IgD-negative memory B cell (primary cell): ENCODE measurements around the gene KIAA1217. TPM values are rescaled to one million over a fixed set of nuclear protein-coding genes. Genes with fewer than 3 reads are reported as not detected.

ENCODE experiments used
- H3K27ac Mint-ChIP-seq, 3 donors: one replicate each; pipeline ENCODE4 v1.8.0; 2020 to 2022; ENCODE audit warnings: mild to moderate bottlenecking in 3 of 3, mixed read lengths in 3 of 3, moderate library complexity in 1 of 3
- H3K27me3 Mint-ChIP-seq: one replicate; pipeline ENCODE4 v1.8.0; 2021; ENCODE audit warnings: mixed read lengths
- H3K36me3 Mint-ChIP-seq: one replicate; pipeline ENCODE4 v1.8.0; 2020; ENCODE audit warnings: mild to moderate bottlenecking, mixed read lengths
- H3K4me1 Mint-ChIP-seq, 3 donors: one replicate each; pipeline ENCODE4 v1.8.0; 2020 to 2022; ENCODE audit warnings: mixed read lengths in 3 of 3, mild to moderate bottlenecking in 1 of 3
- H3K4me3 Mint-ChIP-seq, 4 donors: one replicate each; pipeline ENCODE4 v1.8.0; 2020 to 2022; ENCODE audit warnings: mild to moderate bottlenecking in 4 of 4, mixed read lengths in 4 of 4, moderate library complexity in 3 of 4
- H3K9me3 Mint-ChIP-seq, 3 donors: one replicate each; pipeline ENCODE4 v1.8.0; 2020 to 2021; ENCODE audit warnings: mixed read lengths in 3 of 3, mild to moderate bottlenecking in 1 of 3
- polyA plus RNA-seq: library from polyadenylated mRNA; unstranded; fragments of 300-500 nt; fragmentation: Illumina TruSeq; gene quantifications from one replicate; pipeline ENCODE4 v1.2.3, GENCODE V29; 2021

KIAA1217 gene
- polyA plus RNA-seq, 1 donor from 2014 or later: not detected

DNA sequence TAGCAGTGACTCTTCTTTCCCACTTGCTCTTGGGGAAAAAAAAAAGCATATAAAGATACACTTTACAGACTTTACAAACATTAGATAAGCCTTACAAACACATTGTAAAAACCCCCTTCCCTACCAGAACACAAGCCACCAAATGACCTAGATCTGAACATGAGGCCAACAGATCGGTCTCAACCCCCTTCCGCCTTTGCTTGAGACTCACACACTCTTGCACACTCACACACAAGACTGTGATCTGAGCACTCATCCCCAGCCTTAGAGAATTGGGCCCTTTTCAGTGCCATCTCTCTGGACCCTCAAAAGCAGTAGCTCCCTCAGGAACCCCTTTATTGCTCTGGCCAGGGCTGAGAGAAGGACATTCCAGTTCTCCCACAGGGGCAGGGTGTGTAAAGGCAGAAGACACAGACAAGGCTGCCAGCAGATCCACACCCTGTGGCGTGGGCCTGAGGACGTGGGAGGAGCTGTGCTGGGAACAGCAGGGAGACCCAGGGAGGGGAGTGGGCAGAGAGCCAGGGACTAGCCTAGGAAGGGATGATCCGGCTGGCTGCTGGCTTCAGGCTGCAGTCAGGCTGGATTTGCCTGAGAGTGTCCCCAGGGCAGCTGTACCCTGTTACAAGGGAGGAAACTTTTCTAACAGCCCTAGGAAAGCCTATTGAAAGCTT, 206.7 kb downstream of the KIAA1217 start:
- Mint-ChIP-seq H3K9me3 (peaks cover 0 to 3% (median 0%) of the 10 kb centered on the region in 3 donors), H3K27me3 (peaks cover 3% of the 10 kb centered on the region), H3K4me3 (no peak overlapping the region), H3K27ac (no peak overlapping the region), H3K4me1 (no peaks in the 10 kb centered on the region), H3K36me3 (no peaks in the 10 kb centered on the region)

DNA sequence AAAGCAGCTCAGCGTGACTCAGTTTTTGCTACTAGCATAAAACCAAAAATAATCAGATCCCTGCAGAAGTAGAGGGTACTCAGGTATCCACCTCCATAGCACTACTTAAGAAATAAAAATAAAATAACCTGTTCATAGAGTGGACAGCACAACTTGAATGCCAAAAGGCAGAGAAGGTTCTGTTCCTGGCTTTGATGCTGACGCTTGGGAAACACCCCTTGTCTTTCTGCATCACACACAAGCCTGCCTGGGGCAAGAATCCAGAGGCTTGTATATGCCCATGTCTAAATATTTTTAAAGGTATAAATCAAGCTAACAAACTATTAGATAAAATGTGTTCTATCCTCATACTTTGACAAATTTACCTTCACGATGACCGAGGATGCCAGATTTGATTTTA, 207.3 kb downstream of the KIAA1217 start:
- Mint-ChIP-seq H3K27me3 (peaks cover 3% of the 10 kb centered on the region), H3K9me3 (peaks cover 0 to 3% (median 0%) of the 10 kb centered on the region in 3 donors), H3K27ac (no peak overlapping the region), H3K36me3 (no peaks in the 10 kb centered on the region), H3K4me3 (no peak overlapping the region), H3K4me1 (no peaks in the 10 kb centered on the region)

DNA sequence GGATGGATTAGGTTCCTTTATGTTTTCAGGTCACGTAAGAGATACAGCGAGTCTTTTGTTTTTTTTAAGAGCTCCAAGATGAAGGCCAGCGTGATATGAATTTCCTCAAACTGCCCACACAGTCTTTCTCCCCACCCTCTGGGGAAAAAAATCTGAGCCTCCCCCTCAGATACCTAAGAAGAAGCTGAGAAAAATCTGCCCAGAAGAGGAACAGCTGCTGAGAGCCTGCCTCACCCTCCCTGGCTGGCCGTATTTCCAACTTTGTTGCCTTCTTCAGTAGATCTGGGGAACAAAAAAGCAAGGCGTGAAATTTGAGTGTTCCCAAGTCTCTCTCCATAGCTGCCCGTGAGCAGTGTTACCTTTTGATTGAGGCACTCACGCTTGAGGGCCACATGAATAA, 208.1 kb downstream of the KIAA1217 start:
- Mint-ChIP-seq H3K4me3 (no peak overlapping the region), H3K9me3 (peaks cover 0 to 4% (median 0%) of the 10 kb centered on the region in 3 donors), H3K36me3 (no peaks in the 10 kb centered on the region), H3K4me1 (no peaks in the 10 kb centered on the region), H3K27me3 (peaks cover 3% of the 10 kb centered on the region), H3K27ac (no peak overlapping the region)

DNA sequence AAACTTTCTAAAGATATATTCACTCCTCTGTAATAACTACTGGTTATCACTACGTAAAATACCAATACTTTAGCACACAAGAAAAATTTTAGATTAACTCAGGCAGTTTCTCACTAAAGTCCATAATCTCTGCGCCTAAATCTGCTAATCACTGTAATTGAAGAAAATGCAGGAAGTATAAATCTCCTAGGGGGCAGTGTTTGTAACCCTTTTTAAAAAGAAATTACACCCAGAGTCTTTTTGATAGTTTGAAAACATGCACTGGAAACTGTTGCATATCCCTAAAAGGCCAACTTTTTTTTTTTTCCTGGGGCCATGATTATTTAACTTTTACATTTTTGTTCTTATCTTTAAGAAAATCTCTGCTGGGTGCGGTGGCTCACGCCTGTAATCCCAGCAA, 209.6 kb downstream of the KIAA1217 start:
- Mint-ChIP-seq H3K4me3 (no peak overlapping the region), H3K9me3 (peaks cover 0 to 4% (median 0%) of the 10 kb centered on the region in 3 donors), H3K27me3 (peaks cover 3% of the 10 kb centered on the region), H3K36me3 (no peaks in the 10 kb centered on the region), H3K27ac (no peak overlapping the region), H3K4me1 (no peaks in the 10 kb centered on the region)

DNA sequence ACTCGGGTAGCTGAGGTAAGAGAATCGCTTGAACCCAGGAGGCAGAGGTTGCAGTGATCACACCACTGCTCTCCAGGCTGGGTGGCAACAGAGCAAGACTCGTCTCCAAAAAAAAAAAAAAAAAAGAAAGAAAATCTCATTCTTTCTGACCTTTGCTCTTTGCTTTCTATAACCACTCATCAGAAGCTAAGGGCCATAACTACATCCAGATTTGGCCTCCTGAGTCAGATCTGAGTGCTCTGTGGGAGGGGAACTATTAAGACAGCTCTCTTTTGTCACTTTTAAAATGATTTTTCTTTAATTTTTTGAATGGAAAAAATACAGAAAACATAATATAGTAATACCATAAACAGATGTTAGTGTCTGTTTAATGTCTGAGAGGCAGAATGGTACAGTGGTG, 210.1 kb downstream of the KIAA1217 start:
- no peak overlapping the region for H3K4me3 Mint-ChIP-seq
- H3K27ac Mint-ChIP-seq: no peak overlapping the region
- no peaks in the 10 kb centered on the region for H3K36me3 Mint-ChIP-seq
- peaks cover 0 to 4% (median 0%) of the 10 kb centered on the region in 3 donors for H3K9me3 Mint-ChIP-seq
- peaks cover 3% of the 10 kb centered on the region for H3K27me3 Mint-ChIP-seq
- no peaks in the 10 kb centered on the region for H3K4me1 Mint-ChIP-seq

DNA sequence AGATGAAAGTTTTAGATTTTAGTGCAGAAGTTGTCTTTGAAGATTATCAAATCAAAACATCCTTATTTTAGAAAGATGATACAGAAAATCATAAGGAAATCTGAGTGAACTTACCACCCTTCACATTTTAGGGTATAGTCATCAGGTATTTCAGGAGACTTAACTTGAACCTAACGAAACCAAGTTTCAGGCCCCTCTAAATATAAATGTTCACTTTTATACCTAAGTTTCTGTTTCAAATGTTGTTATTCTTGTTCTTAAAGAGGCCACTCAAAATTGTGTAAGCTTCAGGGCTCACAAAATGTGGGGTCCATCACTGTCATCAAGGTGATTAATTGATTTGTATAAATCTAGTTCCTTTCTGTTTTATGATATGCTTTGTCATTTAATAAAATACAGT, 216.2 kb downstream of the KIAA1217 start:
- H3K9me3 Mint-ChIP-seq: peaks cover 0 to 1% (median 0%) of the 10 kb centered on the region in 3 donors
- no peak overlapping the region for H3K27ac Mint-ChIP-seq
- H3K4me3 Mint-ChIP-seq: no peak overlapping the region
- H3K27me3 Mint-ChIP-seq: no peaks in the 10 kb centered on the region
- H3K36me3 Mint-ChIP-seq: no peaks in the 10 kb centered on the region
- no peaks in the 10 kb centered on the region for H3K4me1 Mint-ChIP-seq

DNA sequence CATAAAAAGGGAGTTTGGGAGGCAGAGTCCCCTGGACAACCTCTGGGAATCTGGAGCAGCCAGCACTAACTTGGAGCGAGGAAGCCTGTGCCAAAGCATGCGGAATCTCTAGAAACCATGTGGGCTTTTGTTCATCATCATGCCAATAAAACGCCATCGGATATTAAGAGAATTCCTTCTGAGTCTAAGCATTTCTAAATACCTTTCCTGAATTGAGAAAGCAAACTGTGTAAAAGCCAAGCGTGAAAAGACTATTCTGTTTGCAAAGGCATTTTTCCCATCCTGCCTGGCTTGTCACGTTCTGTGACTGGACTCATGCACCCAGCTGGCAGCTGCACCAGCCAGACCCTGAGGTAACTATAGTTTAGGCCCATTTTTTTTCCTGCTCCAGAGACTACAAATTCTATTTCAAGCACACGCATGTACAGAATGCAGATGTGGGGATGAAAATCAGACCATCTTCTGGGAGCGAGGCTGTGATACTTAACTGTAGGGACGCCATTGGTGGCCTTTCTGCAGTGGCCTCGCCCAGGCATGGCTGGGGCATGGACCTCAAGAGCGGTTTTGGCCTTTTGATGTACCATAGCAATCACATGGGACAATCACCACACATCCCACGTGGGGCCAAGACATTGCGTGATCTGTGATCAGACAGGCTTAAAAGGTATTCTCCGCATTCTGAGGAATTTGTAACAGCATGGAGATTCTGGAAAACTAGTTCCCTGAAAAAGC, 218.9 kb downstream of the KIAA1217 start:
- Mint-ChIP-seq H3K4me3 (no peak overlapping the region), H3K27ac (no peak overlapping the region), H3K4me1 (no peaks in the 10 kb centered on the region), H3K9me3 (no peaks in the 10 kb centered on the region), H3K36me3 (no peaks in the 10 kb centered on the region), H3K27me3 (no peaks in the 10 kb centered on the region)

DNA sequence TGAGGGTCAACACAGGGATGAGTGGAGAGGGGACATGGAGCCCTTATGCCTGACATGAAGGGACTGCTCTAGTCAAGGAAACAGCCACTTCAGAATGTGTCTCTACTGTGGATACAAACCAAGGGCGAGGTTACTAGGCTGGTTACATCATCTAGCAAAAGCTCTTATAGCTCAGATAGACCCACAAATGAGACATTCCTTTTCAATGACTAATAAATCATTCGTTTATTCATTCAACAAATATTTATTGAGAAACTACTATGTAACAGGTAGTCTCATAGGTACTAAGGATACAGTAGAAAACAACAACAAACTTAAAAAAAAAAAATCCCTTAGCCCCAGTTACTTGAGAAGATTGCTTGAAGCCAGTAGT, 219.5 kb downstream of the KIAA1217 start:
- Mint-ChIP-seq H3K27me3 (no peaks in the 10 kb centered on the region), H3K4me1 (no peaks in the 10 kb centered on the region), H3K4me3 (no peak overlapping the region), H3K9me3 (no peaks in the 10 kb centered on the region), H3K27ac (no peak overlapping the region), H3K36me3 (no peaks in the 10 kb centered on the region)

DNA sequence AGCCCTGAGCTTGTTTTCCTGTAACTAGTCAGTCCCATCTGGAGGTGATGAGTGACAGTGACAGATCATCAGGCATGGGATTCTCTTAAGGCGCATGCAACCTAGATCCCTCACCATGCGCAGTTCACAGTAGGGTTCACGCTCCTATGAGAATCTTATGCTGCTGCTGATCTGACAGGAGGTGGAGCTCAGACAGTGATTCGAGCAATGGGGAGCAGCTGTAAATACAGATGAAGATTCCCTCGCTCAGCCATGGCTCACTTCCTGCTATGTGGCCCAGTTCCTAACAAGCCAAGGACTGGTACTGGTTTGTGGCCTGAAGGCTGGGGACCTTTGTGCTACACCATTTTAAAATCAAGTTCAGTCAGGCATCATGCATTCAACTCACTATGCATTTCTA, 221.7 kb downstream of the KIAA1217 start:
- Mint-ChIP-seq H3K9me3 (peaks cover 0 to 3% (median 0%) of the 10 kb centered on the region in 3 donors), H3K27ac (no peak overlapping the region), H3K36me3 (no peaks in the 10 kb centered on the region), H3K4me1 (no peaks in the 10 kb centered on the region), H3K27me3 (no peaks in the 10 kb centered on the region), H3K4me3 (no peak overlapping the region)

DNA sequence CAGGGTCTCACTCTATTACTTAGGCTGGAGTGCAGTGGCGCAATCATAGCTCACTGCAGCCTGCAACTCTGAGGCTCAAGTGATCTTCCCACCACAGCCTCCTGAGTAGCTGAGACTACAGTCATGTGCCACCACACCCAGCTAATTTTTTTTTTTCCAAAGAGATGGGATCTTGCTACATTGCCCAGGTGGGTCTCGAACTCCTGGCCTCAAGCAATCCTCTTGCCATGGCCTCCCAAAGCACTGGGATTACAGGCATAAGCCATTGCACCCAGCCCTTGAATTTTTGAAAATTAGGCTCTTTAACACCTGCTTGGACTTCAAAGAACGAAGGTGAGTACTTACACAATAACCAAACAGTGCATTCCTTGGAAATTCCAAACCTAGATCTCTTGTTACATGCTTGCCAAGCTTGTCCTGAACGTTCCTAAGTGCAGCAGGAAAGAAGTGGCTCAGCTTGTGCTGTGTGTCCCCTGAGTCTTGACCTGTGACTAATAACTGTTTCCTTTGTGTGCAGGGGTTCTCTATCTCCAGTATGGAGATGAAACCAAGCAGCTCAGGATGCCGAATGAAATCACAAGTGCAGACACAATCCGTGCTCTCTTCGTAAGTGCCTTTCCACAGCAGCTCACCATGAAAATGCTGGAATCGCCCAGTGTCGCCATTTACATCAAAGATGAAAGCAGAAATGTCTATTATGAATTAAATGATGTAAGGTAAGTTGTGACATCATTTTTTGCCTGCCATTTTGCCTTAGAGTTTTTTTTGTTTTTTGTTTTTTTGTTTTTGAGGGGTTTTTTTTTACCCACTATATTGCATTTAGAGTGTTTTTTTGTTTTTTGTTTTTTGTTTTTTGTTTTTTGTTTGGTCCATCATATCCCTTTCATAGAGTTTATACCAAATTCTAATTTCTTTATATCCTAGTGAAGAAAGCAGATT, 223.8 kb downstream of the KIAA1217 start:
- Mint-ChIP-seq H3K36me3 (no peaks in the 10 kb centered on the region), H3K4me1 (no peaks in the 10 kb centered on the region), H3K4me3 (no peak overlapping the region), H3K27ac (no peak overlapping the region), H3K9me3 (peaks cover 0 to 4% (median 0%) of the 10 kb centered on the region in 3 donors), H3K27me3 (no peaks in the 10 kb centered on the region)

DNA sequence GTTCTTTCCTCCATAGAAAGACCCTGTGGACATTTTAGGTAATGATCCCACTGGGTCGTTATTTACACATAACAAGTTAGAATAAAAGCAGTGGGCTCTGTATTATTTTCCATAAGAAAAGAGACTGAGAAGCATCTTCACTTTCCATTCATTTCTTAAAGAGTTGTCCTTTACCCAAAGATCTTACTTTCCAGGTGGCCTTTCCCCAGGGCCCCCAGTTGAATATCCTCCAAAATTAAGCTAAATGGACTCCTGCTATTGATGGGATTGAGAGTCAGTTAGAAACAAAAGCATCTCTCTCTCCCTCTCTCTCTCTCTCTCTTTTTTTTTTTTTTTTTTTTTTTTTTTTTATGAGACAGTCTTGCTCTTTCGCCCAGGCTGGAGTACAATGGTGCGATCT, 224.8 kb downstream of the KIAA1217 start:
- H3K36me3 Mint-ChIP-seq: no peaks in the 10 kb centered on the region
- peaks cover 0 to 4% (median 0%) of the 10 kb centered on the region in 3 donors for H3K9me3 Mint-ChIP-seq
- no peaks in the 10 kb centered on the region for H3K4me1 Mint-ChIP-seq

DNA sequence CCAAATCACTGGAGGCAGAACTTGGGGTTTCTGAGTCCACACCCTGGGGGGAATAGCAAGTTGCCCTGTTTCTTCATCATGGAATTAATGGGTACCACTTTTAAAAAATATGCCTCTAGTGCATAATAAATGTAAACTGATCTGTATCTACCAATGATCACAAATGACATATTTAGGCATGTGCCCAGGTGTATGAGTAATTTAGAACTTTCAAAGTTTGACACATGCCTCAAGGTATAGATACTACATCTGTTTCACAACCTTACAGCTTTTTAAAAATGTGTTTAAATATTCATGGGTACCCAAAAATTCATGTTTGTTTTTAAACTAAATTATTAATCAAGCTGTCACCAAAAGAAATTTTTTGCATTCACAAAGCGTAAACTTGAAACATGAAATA, 226.0 kb downstream of the KIAA1217 start:
- H3K9me3 Mint-ChIP-seq: peaks cover 0 to 4% (median 2%) of the 10 kb centered on the region in 3 donors

More for the DNA sequence above, 224.8 kb downstream of the KIAA1217 start:
- Mint-ChIP-seq H3K27me3 (no peaks in the 10 kb centered on the region), H3K4me3 (no peak overlapping the region), H3K27ac (no peak overlapping the region)

DNA sequence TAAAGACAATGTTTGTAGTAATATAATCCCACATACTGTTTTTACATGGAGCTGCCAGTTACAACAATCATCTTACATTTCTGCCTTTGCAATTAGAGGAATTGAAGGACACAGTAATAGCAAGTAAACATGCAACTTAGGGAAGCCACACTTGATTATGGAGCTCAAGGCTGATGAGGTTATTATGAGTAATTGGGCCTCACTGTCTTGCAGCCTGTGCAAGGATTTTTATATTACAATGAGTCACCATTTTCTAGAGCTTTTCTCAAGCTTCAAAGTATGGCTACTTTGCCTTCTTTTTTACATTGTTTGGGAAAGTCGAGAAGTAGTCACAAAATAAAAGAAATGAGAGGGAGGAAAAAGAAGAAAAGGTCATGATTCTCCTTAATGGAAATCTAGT, 226.4 kb downstream of the KIAA1217 start:
- Mint-ChIP-seq H3K4me3 (no peak overlapping the region), H3K27ac (no peak overlapping the region), H3K4me1 (no peaks in the 10 kb centered on the region), H3K9me3 (peaks cover 0 to 4% (median 2%) of the 10 kb centered on the region in 3 donors), H3K36me3 (no peaks in the 10 kb centered on the region), H3K27me3 (no peaks in the 10 kb centered on the region)

More for the DNA sequence above, 226.0 kb downstream of the KIAA1217 start:
- Mint-ChIP-seq H3K4me3 (no peak overlapping the region), H3K4me1 (no peaks in the 10 kb centered on the region), H3K36me3 (no peaks in the 10 kb centered on the region), H3K27me3 (no peaks in the 10 kb centered on the region), H3K27ac (no peak overlapping the region)

DNA sequence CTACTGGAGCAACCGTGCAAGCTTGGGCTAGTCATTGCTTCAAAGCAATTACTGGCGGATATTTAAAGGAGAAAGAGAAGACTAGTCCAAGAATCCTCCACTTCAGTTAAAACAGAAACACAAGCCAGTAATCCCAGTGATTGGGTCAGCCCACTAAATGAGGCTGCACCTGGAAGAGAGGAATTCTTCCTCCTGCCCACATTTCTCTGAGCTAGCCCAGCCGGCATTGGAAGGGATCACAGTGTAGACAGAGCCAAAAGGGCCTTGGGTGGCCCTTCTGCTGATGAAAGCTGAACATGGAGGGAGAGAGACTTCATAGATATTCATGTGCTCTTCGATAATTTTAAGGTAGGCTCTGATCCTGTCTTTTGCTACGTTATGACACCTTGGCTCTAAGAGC, 228.4 kb downstream of the KIAA1217 start:
- Mint-ChIP-seq H3K9me3 (peaks cover 0 to 4% (median 2%) of the 10 kb centered on the region in 3 donors), H3K4me1 (no peaks in the 10 kb centered on the region), H3K27me3 (no peaks in the 10 kb centered on the region), H3K4me3 (no peak overlapping the region), H3K27ac (no peak overlapping the region), H3K36me3 (no peaks in the 10 kb centered on the region)

DNA sequence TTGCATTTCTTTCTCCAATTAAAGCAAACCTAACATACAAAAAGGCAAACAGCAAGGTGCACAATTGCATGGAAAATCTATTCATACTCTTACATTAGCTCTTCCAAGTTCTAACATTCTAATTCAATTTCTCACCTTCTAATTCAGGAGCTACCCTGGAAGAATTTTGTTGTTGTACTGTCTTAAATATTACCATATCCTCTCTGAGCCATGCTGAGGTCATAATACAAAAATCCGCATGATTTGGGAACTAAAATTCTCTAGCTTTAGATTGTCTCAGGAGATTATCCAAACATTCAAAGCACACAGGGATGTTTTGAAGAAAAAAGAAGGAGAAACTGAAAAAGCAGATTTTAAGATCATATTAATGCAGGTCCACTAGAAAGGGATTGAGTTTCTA, 229.9 kb downstream of the KIAA1217 start:
- H3K4me1 Mint-ChIP-seq: no peaks in the 10 kb centered on the region
- H3K27ac Mint-ChIP-seq: no peak overlapping the region
- H3K4me3 Mint-ChIP-seq: no peak overlapping the region
- H3K36me3 Mint-ChIP-seq: no peaks in the 10 kb centered on the region
- peaks cover 2 to 4% (median 3%) of the 10 kb centered on the region in 3 donors for H3K9me3 Mint-ChIP-seq
- peaks cover 3% of the 10 kb centered on the region for H3K27me3 Mint-ChIP-seq
